ENCODE data around the gene HSPA1A.
"Not testable (repeated sequence)": the region's sequence is repeated elsewhere in the genome, so short reads cannot be mapped to it uniquely, and the experiment has no call there.

The HSPA1A gene

DNA sequence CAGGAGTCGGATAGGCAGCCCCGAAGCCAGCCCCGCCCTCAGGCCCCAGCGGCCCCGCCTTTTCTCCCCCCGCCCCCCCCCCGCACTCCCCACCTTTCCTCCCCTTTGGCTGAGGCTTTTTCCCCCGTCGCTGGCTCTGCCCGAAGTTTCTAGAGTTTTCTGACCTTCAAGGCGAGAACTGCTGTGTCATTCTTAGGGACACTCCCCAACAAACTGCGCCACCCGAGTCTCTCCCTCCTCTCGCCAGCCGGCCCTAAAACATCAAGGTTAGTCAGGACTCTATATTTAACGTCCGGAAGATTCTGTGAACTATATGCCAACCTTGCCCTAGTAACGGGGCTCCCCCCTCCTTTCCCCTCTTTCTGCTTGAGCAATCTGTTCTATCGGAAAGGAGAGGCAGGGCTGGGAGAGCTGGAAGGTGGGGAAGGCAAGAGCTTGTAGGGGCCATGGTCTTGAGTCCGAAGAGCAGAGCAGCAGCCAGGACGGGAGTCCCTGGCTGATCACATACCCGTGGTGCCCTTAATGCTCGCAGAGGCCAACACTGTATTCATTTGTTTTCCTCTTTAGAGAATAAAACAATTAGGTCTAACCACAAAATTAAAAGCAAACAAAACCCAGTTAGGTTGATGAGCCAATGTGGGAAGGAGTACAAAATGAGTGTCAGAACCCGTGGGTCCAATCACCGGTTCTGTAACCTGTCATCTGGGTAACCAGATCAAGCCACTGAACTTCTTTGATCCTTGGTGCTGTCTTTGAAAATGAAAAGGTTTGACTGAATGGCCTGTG, 6.9 kb downstream of the HSPA1A start:
- peaks cover 26% of the 10 kb centered on the region for H3K4me1 ChIP-seq (ENCODE audit: low read length)
- TF ChIP-seq EZH2phosphoT487 (IDR thresholded peaks at IDR 0.05; ENCODE audit: low read depth) (no peak), CTCF (IDR thresholded peaks at IDR 0.05; ENCODE audit: low read depth, low read length) (no peak)
- H3K36me3 ChIP-seq (replicated peaks; ENCODE audit: low read depth, low read length), result no peaks in the 10 kb centered on the region
- H3K27me3 ChIP-seq (ENCODE audit: low read depth, low read length), result no peaks in the 10 kb centered on the region
- H3K27ac ChIP-seq (ENCODE audit: low read length), result peak overlapping the region; percentile 87
- H2AFZ ChIP-seq (ENCODE audit: low read depth, low read length), result peak overlapping the region; percentile 48; the same call in 1 of the 2 replicates
- peak overlapping the region; percentile 81 for H3K9ac ChIP-seq (ENCODE audit: low read length)
- H3K9me3 ChIP-seq (ENCODE audit: insufficient read depth, low read length), result no peaks in the 10 kb centered on the region
- H3K4me2 ChIP-seq (ENCODE audit: low read length), result peak overlapping the region; percentile 90
- no peaks in the 10 kb centered on the region for H4K20me1 ChIP-seq (ENCODE audit: insufficient read depth, low read length)
- no peaks in the 10 kb centered on the region for H3K79me2 ChIP-seq (ENCODE audit: low read length)
- peak overlapping the region; percentile 79 for H3K4me3 ChIP-seq (ENCODE audit: low read length)

GRCh38 chr6:31823592-31824196, 8.4 kb downstream of the HSPA1A start:
- not testable (repeated sequence) for H3K4me3 ChIP-seq (ENCODE audit: low read length); H3K27me3 ChIP-seq (ENCODE audit: low read depth, low read length); H3K79me2 ChIP-seq (ENCODE audit: low read length); H4K20me1 ChIP-seq (ENCODE audit: insufficient read depth, low read length); H3K9me3 ChIP-seq (ENCODE audit: insufficient read depth, low read length); H3K4me2 ChIP-seq (ENCODE audit: low read length); H3K9ac ChIP-seq (ENCODE audit: low read length); H2AFZ ChIP-seq (ENCODE audit: low read depth, low read length); H3K36me3 ChIP-seq (replicated peaks; ENCODE audit: low read depth, low read length)
- 0 out of 2 replicates have a peak overlapping the region, but pooled peaks have one; percentile 87 for H3K27ac ChIP-seq (ENCODE audit: low read length)
- H3K4me1 ChIP-seq (ENCODE audit: low read length), result peaks cover 26% of the 10 kb centered on the region

GRCh38 chr6:31825553-31825952, 10.2 kb downstream of the HSPA1A start:
- no peaks in the 10 kb centered on the region for H4K20me1 ChIP-seq (ENCODE audit: insufficient read depth, low read length)
- H3K4me3 ChIP-seq (ENCODE audit: low read length), result no peak overlapping the region
- no peaks in the 10 kb centered on the region for H3K36me3 ChIP-seq (replicated peaks; ENCODE audit: low read depth, low read length)
- H3K79me2 ChIP-seq (ENCODE audit: low read length), result no peaks in the 10 kb centered on the region
- TF ChIP-seq CTCF (IDR thresholded peaks at IDR 0.05; ENCODE audit: low read depth, low read length) (no peak), EZH2phosphoT487 (IDR thresholded peaks at IDR 0.05; ENCODE audit: low read depth) (no peak)
- H3K9me3 ChIP-seq (ENCODE audit: insufficient read depth, low read length), result no peaks in the 10 kb centered on the region
- H3K4me1 ChIP-seq (ENCODE audit: low read length), result peaks cover 26% of the 10 kb centered on the region
- no peak overlapping the region for H3K9ac ChIP-seq (ENCODE audit: low read length)
- no peak overlapping the region for H3K4me2 ChIP-seq (ENCODE audit: low read length)
- H3K27me3 ChIP-seq (ENCODE audit: low read depth, low read length), result no peaks in the 10 kb centered on the region
- no peak overlapping the region for H2AFZ ChIP-seq (ENCODE audit: low read depth, low read length)
- H3K27ac ChIP-seq (ENCODE audit: low read length), result no peak overlapping the region

- H3K79me2 ChIP-seq (ENCODE audit: low read length), result no peaks in the 10 kb centered on the region
Observed at GRCh38 chr6:31826793-31827285, 11.5 kb downstream of the HSPA1A start.

More at GRCh38 chr6:31826793-31827285, 11.5 kb downstream of the HSPA1A start:
- H3K27ac ChIP-seq (ENCODE audit: low read length), result peak overlapping the region; percentile 30
- peak overlapping the region; percentile 68 for H2AFZ ChIP-seq (ENCODE audit: low read depth, low read length)
- no peaks in the 10 kb centered on the region for H3K9me3 ChIP-seq (ENCODE audit: insufficient read depth, low read length)
- H3K4me1 ChIP-seq (ENCODE audit: low read length), result peaks cover 23% of the 10 kb centered on the region
- H3K9ac ChIP-seq (ENCODE audit: low read length), result peak overlapping the region; percentile 72
- H3K4me3 ChIP-seq (ENCODE audit: low read length), result peak overlapping the region; percentile 78
- no peaks in the 10 kb centered on the region for H4K20me1 ChIP-seq (ENCODE audit: insufficient read depth, low read length)
- peak overlapping the region; percentile 81 for H3K4me2 ChIP-seq (ENCODE audit: low read length)
- no peaks in the 10 kb centered on the region for H3K36me3 ChIP-seq (replicated peaks; ENCODE audit: low read depth, low read length)
- H3K27me3 ChIP-seq (ENCODE audit: low read depth, low read length), result no peaks in the 10 kb centered on the region
- TF ChIP-seq CTCF (IDR thresholded peaks at IDR 0.05; ENCODE audit: low read depth, low read length), result no peak
- no peak for TF ChIP-seq EZH2phosphoT487 (IDR thresholded peaks at IDR 0.05; ENCODE audit: low read depth)

Measured in OCI-LY3 (cell line).